Limb (tissue), 2 donors: ENCODE measurements around the gene U2AF1L4.

Source experiments
- DNase-seq, 2 donors: peaks; one replicate each; pipeline ENCODE4 v3.0.0-alpha.2; 2016; ENCODE audit errors: extremely low spot score in 2 of 2

The U2AF1L4 gene

DNA sequence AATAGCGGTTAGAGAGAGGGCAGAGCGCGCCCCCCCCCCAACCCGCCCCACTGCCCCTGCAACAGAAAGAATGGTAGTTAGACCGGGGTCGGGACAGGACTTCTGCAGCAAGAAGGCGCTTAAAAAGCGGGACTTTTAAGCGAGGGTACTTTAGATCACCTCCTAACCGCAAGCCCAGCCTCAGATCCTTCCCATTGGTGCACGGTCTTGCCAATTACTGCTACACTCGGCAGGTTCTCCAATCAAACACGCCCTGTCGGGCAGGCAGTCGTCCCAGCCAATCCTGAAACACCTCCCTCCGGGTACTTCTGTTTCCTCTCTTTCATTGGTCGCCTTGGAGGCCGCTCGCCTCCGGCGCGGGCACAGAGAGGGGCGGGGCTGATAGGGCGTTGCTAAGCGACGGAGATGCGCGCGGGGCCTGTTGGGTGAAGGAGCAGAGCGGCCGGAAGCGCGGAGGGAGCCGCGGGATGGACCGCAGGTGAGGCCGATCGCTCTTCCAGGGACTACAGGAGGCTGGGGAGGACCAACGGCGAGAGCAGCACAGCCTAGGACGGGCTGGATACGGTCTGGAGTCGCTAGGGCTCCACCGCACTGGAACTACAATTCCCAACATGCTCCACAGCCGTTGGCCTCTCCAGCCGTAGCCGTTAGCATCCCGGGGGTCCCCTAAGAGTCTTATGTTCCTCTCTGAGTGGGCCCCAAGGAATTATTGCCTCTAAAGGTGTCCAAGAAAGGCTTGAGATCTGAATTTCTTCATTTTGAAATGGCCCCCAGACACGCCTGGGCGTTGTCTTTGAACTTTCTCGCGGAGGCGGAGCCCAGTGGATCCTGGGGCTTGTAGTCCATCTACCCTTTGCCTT lies 12.8 kb upstream of the U2AF1L4 start, which contains the start of gene PROSER3:
Gene PROSER3, plus strand, starts transcription at position 428 of the 860 bp plus-strand sequence. Its CDS starts 40 bp downstream, at position 468.
- peak; percentile 99 to 100 for DNase-seq

DNA sequence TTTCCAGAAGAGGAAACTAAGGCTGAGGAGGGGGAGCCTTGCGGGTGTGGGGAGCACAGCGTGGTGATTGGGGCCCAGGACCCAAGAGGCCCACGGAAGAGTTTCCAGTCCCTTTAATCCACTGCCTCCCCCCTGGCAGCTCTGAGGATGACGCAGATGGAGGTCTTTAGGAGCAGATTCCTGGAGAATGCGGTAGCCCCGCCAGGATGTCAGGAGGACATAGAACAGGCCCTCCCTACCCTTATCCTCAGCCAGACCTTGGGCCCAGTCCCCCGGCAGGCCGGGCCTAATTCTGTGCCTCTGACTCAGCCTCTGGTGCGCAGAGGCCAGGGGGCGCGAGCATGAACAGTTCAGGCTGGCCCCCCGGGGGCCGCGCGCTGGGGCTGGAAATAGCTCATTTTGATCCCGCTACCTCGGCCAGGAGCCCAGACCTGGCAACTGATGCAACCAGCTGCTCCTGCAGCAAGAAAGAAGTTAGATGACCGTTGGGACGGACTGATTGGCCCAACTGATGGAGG lies 12.1 kb upstream of the U2AF1L4 start:
- peak; percentile 88 for DNase-seq

DNA sequence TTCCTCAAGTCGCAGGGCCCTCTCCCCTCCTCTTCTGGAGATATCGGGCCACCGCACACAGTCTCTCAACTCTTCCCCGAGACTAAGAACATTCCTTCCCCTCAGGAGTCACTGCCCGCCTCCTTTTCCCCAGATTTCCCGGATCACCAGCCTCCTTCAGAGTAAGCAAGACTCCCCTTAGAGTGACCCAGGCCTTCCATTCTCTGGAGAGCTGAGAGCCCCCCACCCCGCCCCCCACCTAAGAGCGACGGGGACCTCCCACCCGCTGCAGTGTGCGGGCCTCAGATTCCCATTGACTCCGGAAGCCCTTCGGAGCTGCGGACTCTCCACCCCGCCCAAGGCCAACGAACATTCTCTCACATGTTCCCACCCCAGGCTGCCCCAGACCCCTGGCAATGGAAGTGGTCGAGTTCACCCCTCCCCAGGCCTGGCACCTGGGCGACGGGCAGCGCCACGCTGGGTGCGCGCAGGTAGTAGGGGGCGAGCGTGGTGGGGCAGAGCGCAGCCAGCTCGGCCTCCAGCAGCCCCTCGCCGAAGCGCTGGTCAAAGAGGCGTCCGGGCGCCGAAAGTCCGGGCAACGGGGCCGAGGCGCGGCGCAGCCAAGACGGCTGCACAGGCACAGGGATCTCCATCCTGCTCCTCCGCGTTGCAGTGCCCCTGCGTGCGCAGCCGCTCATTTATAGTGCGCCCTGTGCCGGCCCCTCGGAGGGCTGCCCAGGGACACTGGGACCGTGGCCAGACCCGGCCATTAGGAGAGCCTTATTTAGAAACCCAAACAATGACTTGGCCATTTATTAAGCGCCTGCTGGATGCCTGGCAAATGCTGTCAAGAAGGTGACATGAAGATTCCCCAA lies 11.4 kb upstream of the U2AF1L4 start, which contains the start of gene HSPB6:
Gene HSPB6, minus strand, starts transcription at position 653 of the 854 bp plus-strand sequence. Its CDS starts 21 bp downstream, at position 632.
- peak; percentile 48 to 75 for DNase-seq

DNA sequence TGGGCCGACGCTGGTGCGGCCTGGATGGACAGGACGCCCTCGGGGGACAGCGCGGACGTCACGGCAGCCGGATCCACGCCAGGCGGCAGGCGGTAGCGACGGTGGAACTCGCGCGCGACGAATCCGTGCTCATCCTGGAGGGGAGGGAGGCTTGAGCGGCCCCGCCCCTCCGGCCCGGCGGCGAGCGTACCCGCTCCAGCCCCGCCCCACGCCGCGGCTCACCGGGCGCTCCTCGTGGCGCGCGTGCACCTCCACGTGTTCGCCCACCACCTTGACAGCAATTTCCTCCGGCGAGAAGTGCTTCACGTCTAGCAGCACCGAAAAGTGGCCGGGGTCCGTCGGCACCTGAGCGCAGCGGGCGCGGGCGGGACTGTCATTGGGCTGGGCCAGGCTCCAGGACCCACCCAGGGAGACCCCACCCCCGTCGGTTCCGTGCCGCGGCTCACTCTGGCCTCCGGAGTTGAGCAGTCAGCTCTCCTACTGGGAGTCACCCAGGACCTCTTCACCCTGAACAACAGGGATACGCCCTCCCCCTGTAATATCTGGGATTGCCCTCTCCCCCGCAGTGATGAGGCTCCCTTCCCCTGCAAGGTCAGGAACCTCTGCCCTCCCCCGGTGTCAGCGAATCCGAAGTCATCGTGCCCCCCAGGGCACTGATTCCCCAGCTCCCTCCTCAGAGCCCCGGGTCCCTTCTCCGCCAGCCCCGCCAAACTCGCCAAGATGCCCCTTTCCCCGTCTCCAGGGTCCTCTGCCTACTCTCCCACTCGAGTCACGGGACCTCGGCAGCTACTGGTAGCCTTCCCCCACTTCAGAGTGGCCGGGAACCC lies 10.5 kb upstream of the U2AF1L4 start:
- DNase-seq = peak; percentile 34 to 72

DNA sequence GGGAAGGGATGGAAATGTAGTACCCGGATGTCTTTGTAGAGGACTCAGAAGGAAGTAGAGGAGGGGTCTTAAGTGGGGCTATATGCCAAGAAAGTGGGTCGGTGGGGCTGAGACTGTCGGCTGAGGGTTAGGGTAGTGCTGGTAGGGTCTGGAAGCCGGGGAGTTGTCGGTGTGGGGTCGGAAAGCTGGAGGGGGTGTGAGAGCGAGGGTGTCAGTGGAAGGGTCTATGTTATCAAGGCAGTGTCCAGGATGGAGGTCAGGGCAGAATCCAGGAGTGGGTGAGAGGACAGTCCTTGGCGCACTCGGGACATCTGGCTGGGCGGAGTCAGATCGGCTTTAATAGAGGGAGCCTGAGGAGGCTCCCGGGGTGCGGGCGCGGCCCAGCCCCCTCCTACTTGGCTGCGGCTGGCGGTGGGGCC lies 9.9 kb upstream of the U2AF1L4 start:
- no peak for DNase-seq

DNA sequence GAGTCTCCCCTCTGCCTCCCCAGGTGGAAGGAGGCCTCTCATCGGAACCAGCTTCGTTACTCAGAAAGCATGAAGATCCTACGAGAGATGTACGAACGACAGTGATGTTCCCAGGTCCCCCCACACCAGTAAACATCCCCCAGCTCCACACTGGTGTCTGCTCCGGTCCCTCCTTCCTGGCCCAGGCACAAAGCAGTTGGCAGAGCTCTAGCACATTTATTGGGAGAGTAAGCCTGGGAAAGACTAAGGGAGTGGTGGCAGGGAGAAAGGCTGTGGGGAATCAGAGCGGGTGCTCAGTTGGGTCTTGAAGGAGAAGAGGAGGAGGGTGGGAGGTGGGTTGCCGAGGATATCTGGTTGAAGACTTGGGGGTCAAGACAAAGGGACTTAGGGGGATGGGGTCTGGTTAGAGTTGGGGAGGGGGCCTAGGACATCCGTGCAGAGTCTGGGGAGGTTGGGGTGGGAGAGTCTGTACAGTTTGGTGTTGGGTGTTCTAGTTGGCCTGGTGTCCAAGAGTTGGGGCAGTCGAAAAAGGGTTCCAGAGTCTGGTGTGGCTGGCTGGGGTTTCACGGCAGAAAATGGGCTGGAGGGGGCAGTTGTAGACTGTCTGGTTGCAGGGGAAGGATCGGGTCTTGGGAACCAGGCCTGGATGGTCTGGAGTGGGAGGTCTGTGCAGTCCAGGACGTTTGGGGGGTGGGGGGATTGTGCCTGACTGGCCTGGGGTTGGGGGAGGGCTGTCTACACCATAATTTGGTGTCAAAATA lies 9.3 kb upstream of the U2AF1L4 start:
- peak in 1 of 2 donors; percentile 29 for DNase-seq

DNA sequence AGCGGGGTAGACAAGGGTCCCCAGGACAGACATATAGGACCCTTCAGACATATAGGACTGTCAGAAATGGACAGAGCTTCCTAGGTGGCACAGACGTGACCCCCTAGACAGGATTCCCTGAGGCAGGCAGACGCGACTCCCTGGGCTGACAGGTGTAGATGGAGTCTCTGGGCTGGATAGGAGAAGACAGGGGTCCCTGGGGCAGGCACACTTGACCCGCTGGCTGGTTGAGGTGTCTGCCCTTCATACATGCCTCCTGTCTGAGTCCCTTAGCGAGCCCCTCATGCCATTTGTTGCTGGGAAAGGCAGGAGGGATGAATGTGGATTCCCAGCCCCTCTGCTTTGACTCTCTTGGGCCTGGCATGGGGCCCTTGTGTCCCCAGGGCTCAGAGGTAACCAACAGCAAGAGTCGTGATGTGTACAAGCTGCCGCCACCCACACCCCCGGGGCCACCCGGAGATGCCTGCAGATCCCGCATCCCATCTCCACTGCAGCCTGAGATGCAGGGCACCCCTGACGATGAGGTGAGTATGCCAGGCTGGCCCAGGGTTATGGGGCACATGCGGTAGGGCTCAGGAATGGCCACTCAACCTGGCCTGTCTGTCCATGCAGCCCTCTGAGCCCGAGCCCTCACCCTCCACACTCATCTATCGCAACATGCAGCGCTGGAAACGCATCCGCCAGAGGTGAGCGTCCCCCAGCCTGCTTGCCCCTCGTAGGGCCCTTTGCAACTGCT lies 8.6 kb upstream of the U2AF1L4 start:
- peak in 1 of 2 donors; percentile 26 for DNase-seq

DNA sequence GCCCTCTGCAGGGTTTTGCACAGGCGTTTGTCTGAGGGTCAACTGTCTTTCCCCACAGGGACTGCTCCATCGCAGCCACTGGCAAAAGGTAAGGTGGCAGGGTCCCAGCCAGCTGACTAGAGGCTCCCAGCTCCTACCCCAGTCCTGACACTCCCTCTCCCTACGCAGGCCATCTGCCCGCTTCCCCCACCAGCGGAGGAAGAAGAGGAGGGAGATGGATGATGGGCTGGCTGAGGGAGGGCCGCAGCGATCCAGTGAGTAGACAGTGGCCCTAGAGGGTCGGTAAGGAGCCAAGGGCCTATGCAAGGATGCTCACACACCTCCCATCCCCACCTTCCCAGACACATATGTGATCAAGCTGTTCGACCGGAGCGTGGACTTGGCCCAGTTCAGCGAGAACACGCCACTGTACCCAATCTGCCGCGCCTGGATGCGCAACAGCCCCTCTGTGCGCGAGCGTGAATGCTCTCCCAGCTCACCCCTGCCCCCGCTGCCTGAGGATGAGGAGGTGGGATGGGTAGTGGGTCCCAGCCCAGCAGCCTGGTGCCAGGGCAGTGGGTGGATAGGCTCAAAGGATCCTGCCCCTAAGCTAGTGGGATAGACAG lies 7.6 kb upstream of the U2AF1L4 start:
- peak in 1 of 2 donors; percentile 29 for DNase-seq

DNA sequence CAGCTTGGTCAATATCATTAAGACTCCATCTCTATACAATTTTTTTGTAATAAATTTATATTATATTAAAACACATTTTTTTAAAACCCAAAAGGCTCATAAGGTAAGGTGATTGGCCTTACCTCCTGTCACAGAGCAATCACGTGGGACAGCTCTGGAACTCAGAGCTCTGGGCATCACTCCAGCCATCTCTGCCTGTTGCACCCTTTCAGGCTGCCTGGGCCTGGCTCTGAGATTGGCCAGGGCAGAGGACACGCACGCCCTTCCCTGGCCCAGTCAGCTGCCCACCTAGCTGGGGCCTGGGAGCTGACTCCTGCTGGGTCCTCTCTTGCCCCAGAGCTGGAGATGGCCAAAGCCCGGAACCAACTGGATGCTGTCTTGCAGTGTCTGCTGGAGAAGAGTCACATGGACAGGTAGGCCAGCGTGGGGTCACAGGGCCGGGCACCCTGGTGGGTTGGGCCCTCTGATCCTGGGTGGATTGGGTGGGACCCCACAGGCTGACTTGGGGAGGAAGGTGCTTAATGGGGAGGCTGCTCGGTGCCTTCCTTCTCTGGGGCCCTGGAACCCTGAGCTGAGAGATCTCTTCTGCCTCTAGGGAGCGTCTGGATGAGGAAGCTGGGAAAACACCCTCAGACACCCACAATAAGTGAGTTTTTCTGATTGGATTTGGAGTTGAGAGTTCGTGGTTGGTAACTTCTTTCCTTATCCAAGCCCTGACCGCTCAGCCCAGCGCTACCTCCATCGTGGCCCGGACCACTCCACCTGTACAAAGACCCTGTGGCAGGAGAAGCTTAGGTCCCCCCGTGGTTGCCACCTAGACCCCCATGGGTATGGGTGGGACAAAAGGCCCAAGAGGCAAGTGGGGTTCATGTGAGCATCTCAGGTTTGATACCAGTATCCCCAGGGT lies 6.9 kb upstream of the U2AF1L4 start:
- DNase-seq = peak in 1 of 2 donors; percentile 24

DNA sequence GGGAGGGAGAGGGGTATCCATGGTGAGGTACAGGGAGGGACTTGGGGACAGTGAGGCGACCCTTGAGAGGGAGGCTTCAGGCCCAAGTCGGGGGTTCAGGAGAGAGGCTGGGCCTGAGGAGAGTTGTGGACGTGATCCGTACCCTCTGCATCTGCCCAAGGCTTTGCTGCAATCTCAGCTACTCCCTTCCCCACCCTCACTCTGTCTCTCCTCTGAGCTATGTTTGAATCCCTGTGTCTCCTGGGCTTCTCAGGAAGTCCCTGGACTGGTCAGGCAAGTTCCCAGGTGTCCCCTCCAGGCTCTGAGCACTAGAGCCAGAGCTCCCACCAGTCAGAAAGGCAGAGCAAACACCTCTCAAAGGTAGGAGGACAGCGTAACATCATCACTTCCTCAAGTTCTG lies 4.9 kb upstream of the U2AF1L4 start:
- peak in 1 of 2 donors; percentile 29 for DNase-seq

DNA sequence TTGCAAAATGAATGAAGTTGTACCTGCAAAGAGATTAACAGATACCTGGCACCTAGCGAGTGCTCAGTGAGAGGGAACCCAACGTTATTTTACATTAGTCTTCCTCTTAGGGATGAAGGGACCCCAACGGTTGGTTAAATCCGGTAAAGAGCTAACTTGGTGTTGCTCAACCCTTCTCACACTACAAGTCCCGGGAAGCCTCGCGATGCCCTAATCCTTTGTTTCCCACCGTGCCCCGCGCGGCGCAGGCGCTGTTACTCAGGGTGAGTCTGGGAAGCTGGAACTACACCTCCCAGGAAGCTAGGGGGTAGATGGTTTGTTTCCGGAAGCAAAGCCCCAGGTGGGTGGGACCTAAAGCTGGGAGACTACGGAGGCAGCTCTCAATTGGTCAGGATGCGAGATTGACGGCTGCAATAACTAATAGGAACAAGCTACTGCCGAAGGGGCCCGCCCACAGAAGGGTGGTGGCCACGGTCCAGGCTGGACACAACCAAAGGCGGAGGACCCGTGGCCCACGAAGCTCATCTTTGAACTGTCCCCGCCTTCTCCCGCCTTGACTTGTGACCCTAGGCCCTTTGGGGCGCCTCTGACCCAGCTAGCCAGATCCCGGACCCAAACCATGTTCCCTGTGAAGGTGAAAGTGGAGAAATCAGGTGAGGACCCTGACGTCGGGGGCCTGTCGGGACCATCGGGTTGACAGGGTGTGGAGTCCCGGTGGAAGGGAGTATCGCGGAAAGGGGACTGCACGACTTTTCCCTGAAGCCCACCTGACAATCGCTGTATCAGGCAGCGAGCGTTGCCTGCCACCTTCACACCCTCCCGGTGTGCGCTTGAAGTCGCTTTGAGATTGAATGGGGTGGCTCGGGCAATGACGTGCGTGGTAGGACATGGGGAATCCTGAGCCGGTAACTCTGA lies 3.1 kb upstream of the U2AF1L4 start, which contains the start of gene LIN37:
Gene LIN37, plus strand, starts transcription at position 471 of the 915 bp plus-strand sequence. Its CDS starts 149 bp downstream, at position 620.
- DNase-seq = peak; percentile 98 to 100

DNA sequence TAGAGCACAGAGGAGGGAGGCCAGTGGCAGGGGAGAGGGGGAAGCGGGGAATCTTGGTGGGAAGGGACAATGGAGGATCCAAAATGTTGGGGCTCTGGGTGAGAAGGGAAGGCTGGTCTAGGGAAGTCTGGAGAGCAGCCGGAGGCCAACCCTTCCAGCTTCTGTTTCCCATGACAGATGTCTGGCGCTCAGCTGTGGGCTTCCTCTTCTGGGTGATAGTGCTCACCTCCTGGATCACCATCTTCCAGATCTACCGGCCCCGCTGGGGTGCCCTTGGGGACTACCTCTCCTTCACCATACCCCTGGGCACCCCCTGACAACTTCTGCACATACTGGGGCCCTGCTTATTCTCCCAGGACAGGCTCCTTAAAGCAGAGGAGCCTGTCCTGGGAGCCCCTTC lies 1.3 kb upstream of the U2AF1L4 start:
- no peak for DNase-seq

DNA sequence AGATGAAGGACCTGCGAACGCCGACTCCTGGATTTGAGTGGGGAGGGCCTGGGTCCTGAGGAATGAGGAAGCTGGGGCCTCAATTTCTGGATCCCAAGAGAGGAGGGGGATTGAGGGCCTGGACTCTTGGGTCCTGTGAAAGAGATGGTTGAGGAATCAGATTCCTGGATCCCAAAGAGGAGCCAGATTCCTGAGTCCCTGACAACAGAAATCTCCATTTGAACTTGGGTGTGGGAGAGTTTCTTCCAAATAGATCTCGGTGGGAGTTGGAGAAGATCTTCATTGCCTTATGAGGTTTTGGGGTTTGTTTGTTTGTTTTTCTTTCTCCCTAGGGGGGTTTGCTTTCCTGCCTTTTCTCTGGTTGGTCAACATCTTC lies 857 bp upstream of the U2AF1L4 start:
- DNase-seq = no peak

DNA sequence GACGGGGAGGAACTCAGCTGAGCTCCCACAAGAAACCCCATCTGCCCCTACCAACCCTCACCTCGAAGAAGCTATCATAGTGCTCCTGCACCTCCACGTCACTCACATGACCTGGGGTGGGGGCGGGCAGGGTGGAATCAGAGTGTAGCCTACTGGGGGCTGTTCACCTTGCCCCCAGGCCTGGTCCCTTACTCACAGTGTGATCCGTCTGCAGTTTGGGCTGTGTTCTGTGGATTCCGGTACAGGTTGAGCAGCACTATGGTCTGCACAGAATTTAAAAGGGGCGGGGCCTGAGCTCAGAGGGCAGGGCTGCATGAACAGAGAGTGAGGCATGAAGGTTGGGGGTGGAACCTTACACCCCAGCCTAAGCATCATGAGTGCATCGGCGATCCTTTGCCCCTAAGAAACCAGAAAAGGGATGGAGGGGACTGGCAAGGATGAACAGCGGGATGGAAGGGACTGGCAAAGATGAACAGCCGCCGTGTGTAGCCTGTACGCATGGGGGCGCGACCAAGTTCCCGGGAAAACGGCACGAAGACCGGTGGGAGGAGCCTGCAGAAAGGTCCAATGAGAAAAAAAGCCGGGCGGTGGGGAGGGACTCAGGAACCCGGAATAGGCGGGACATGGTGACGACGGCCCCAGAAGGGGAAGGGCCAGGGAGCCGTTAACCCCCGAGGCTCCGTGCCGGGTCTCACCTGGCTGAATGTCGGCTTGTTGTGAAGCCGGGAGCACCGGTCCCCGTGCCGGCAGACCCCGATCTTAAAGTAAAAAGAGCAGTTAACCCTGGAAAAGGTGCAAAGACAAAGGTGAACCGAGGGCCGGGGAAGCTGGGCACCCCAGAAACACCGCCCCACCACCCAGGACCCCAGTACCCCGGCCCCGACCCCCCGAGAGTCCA lies 539 bp downstream of the U2AF1L4 start:
- peak; percentile 95 to 96 for DNase-seq

DNA sequence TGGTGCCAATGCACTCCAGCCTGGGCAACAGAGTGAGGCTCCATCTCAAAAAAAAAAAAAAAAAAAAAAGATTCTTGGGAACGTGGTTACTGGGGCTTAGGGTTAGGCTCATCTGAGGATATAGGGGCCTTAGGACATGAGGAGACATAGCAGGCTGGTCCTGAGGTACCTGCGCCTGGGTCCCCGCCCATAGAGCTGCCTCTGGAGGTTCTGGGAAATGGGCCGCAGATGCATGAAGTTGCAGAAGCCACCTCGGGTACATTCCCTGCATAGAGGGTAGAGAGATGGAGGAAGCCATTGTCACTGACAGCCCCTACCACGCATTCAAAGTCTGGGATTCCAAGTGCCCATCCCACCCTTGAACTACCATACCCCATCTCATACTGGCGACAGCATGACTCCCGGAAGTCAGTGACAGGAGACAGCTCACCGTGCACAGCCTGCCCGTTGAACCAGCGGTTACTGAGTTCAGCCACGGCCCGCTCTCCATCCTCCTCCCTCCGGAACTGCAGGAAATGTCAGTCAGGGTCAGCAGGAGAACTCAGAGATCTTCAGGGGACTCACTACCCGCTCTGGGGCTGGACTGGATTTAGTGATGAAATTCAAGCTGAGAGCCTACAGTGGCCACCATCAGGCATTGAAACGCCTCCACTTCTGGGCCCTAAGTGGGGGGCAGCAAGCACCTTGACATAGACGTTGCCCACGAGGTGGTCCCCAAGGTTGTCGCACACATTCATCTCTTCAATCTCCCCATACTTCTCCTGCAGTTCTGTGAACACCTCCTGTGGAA lies 1.4 kb downstream of the U2AF1L4 start:
- no peak for DNase-seq
